Vagina (tissue), 2 donors: ENCODE data around the gene CABCOCO1. TPM values are rescaled to one million over a fixed set of nuclear protein-coding genes. Genes with fewer than 3 reads are reported as not detected.

Experiments
- DNase-seq, 2 donors: peaks; one replicate each; pipeline ENCODE4 v3.0.0-alpha.2; 2017; ENCODE audit errors: extremely low spot score in 2 of 2
- H3K27ac ChIP-seq: fragments of 200-600 bp; sonication (generic); one replicate; pipeline ENCODE4 v1.5.1; 2019
- H3K27me3 ChIP-seq: fragments of 200-600 bp; sonication (generic); one replicate; pipeline ENCODE4 v1.5.1; 2019
- H3K36me3 ChIP-seq, 2 donors: fragments of 200-600 bp; sonication (generic); one replicate each; pipeline ENCODE4 v1.5.1; 2017 to 2019
- H3K4me1 ChIP-seq: fragments of 200-600 bp; sonication (generic); one replicate; pipeline ENCODE4 v1.5.1; 2019
- H3K4me3 ChIP-seq, 2 donors: fragments of 200-600 bp; sonication (generic); 1 replicate in 1 of 2; 2 replicates in 1 of 2; pipeline ENCODE4 v1.5.1; 2016 to 2019
- H3K9me3 ChIP-seq: fragments of 200-600 bp; sonication (generic); one replicate; pipeline ENCODE4 v1.5.1; 2019
- CTCF ChIP-seq, 3 experiments: fragments of 450-650 bp in 2 of 3; fragments of 200-600 bp in 1 of 3; sonication (generic) in 1 of 3; IDR thresholded peaks; one replicate each; pipeline ENCODE4 v1.5.1; 2017 to 2019; ENCODE audit warnings: antibody characterized with exemption in 3 of 3, mild to moderate bottlenecking in 2 of 3, moderate library complexity in 2 of 3
- POLR2A ChIP-seq, 2 donors: fragments of 450-650 bp; IDR thresholded peaks; one replicate each; pipeline ENCODE4 v1.6.1; 2017; ENCODE audit warnings: antibody characterized with exemption in 2 of 2, mild to moderate bottlenecking in 2 of 2, moderate library complexity in 2 of 2
- POLR2AphosphoS5 ChIP-seq, 2 donors: sonication (generic); formaldehyde crosslinking; IDR thresholded peaks; one replicate each; pipeline ENCODE4 v1.9.0; 2017; ENCODE audit warnings: antibody characterized with exemption in 2 of 2, mild to moderate bottlenecking in 2 of 2, low read depth in 1 of 2; ENCODE audit not compliant: insufficient read depth in 1 of 2
- intact Hi-C: fragments of 100-400 bp; cut with DNase I; formaldehyde crosslinking; loops from one replicate; pipeline ENCODE4 v1.15.1; 2023
- total RNA-seq: library from RNA; depleted of rRNA; stranded (reverse); fragments of >200 nt; gene quantifications from one replicate; pipeline ENCODE4 v1.2.3, GENCODE V29; 2016

The CABCOCO1 gene
- total RNA-seq, 1 donor from 2014 or later, result not detected

GRCh38 chr10:61792921-61793320 is 130.2 kb downstream of the CABCOCO1 start:
- Histone ChIP-seq H3K27me3 (no peaks in the 10 kb centered on the region), H3K4me1 (no peaks in the 10 kb centered on the region), H3K27ac (no peak overlapping the region), H3K9me3 (no peaks in the 10 kb centered on the region), H3K4me3 (no peak overlapping the region), H3K36me3 (no peaks in the 10 kb centered on the region)
- DNase-seq, result no peak
- TF ChIP-seq POLR2AphosphoS5 (IDR thresholded peaks at IDR 0.05; ENCODE audit: insufficient read depth in 1 of 2, low read depth in 1 of 2), result no peak
- no peak for TF ChIP-seq CTCF (IDR thresholded peaks at IDR 0.05)
- TF ChIP-seq POLR2A (IDR thresholded peaks at IDR 0.05), result no peak
- intact Hi-C loops, result no loop called here

- Histone ChIP-seq H3K27ac (no peak overlapping the region), H3K27me3 (no peaks in the 10 kb centered on the region), H3K4me3 (no peak overlapping the region), H3K4me1 (no peaks in the 10 kb centered on the region), H3K9me3 (no peaks in the 10 kb centered on the region), H3K36me3 (no peaks in the 10 kb centered on the region)
- no peak for DNase-seq
- TF ChIP-seq POLR2A (IDR thresholded peaks at IDR 0.05) (no peak), CTCF (IDR thresholded peaks at IDR 0.05) (no peak), POLR2AphosphoS5 (IDR thresholded peaks at IDR 0.05; ENCODE audit: insufficient read depth in 1 of 2, low read depth in 1 of 2) (no peak)
- intact Hi-C loops, result no loop called here
Observed at GRCh38 chr10:61793760-61794703, 131.3 kb downstream of the CABCOCO1 start.

GRCh38 chr10:61795147-61795546 is 132.4 kb downstream of the CABCOCO1 start:
- TF ChIP-seq POLR2AphosphoS5 (IDR thresholded peaks at IDR 0.05; ENCODE audit: insufficient read depth in 1 of 2, low read depth in 1 of 2), result no peak
- TF ChIP-seq POLR2A (IDR thresholded peaks at IDR 0.05), result no peak
- TF ChIP-seq CTCF (IDR thresholded peaks at IDR 0.05), result no peak
- no peaks in the 10 kb centered on the region for H3K27me3 ChIP-seq
- no peaks in the 10 kb centered on the region for H3K9me3 ChIP-seq
- no peaks in the 10 kb centered on the region for H3K4me1 ChIP-seq
- H3K36me3 ChIP-seq, result no peaks in the 10 kb centered on the region
- intact Hi-C loops, result no loop called here
- DNase-seq, result no peak
- no peak overlapping the region for H3K27ac ChIP-seq
- H3K4me3 ChIP-seq, result no peak overlapping the region

GRCh38 chr10:61795551-61795950 is 132.8 kb downstream of the CABCOCO1 start:
- H3K27ac ChIP-seq, result no peak overlapping the region
- H3K4me3 ChIP-seq, result no peak overlapping the region
- DNase-seq, result no peak
- H3K36me3 ChIP-seq, result no peaks in the 10 kb centered on the region
- H3K9me3 ChIP-seq, result no peaks in the 10 kb centered on the region
- intact Hi-C loops, result no loop called here
- TF ChIP-seq POLR2A (IDR thresholded peaks at IDR 0.05) (no peak), CTCF (IDR thresholded peaks at IDR 0.05) (no peak), POLR2AphosphoS5 (IDR thresholded peaks at IDR 0.05; ENCODE audit: insufficient read depth in 1 of 2, low read depth in 1 of 2) (no peak)
- H3K27me3 ChIP-seq, result no peaks in the 10 kb centered on the region
- no peaks in the 10 kb centered on the region for H3K4me1 ChIP-seq

GRCh38 chr10:61796785-61797184 is 134.1 kb downstream of the CABCOCO1 start:
- Histone ChIP-seq H3K4me1 (no peaks in the 10 kb centered on the region), H3K36me3 (no peaks in the 10 kb centered on the region), H3K27ac (no peak overlapping the region), H3K9me3 (no peaks in the 10 kb centered on the region), H3K27me3 (no peaks in the 10 kb centered on the region), H3K4me3 (no peak overlapping the region)
- intact Hi-C loops, result no loop called here
- no peak for DNase-seq
- no peak for TF ChIP-seq POLR2A (IDR thresholded peaks at IDR 0.05)
- TF ChIP-seq POLR2AphosphoS5 (IDR thresholded peaks at IDR 0.05; ENCODE audit: insufficient read depth in 1 of 2, low read depth in 1 of 2), result no peak
- TF ChIP-seq CTCF (IDR thresholded peaks at IDR 0.05), result no peak
